ENCODE data around the gene DHRS11. TPM values are rescaled to one million over a fixed set of nuclear protein-coding genes. Genes with fewer than 3 reads are reported as not detected.

Gene DHRS11
- total RNA-seq, 4 donors from 2014 or later, result 93.1 to 307 (median 214) TPM

DNA sequence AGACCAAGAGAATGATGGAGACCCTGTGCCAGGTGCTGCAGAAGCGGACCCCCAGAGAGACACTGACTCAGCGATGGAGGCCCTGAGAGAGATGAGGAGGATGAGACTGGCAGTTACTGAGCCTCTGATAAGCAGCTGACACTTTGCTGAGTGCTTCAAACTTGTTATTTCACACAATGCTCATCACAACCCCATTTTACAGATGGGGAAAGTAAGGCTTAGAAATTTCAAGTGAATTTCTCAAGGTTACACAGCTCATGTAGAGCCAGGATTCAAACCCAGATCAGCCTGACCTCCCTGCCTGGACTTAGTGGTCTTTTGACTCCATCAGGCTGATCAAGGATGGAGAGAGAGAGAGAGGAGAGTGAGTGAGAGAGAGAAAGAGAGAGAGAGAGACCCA lies 36.9 kb downstream of the DHRS11 start:
- intact Hi-C loops (cut with DNase I; ENCODE audit: low total_unique reads) (loop anchor here (5.0 to 10.0 kb wide), 3 partner anchors 126 to 606 kb away; no protein-coding TSS in a partner anchor), in situ Hi-C loops (cut with MboI; ENCODE audit: low pct_ligation_motif_present in 1 of 4, low pct_unique_long_range_greater_than_20kb in 1 of 4, low sequenced_read_pairs in 3 of 4) (loop anchor here in 3 of 4 donors (10.0 to 25.0 kb wide), 5 partner anchors 409 to 609 kb away; no protein-coding TSS in a partner anchor)
- Histone ChIP-seq H3K9me3 (no peaks in the 10 kb centered on the region), H3K27me3 (peaks cover under 1% of the 10 kb centered on the region), H3K36me3 (no peaks in the 10 kb centered on the region), H3K4me3 (no peak overlapping the region), H3K27ac (no peak overlapping the region), H3K4me1 (no peaks in the 10 kb centered on the region)
- 100% methylated on average over 1 to 2 of the region's 2 CpGs for WGBS, 2 donors (ENCODE audit: low coverage in 1 of 2)
- TF ChIP-seq CTCF (IDR thresholded peaks at IDR 0.05) (no peak), POLR2AphosphoS5 (IDR thresholded peaks at IDR 0.05) (no peak), EP300 (IDR thresholded peaks at IDR 0.05; ENCODE audit: low read depth) (no peak), POLR2A (IDR thresholded peaks at IDR 0.05) (no peak)
- no peak for DNase-seq

- 24% methylated on average over 12 of the region's 14 CpGs; no CpG with 5 or more reads in 1 of the 2 donors for WGBS, 2 donors (ENCODE audit: low coverage in 1 of 2)
- peak; percentile 80 for DNase-seq
- Histone ChIP-seq H3K27ac (no peak overlapping the region), H3K4me3 (no peak overlapping the region), H3K4me1 (no peaks in the 10 kb centered on the region), H3K27me3 (peaks cover 7% of the 10 kb centered on the region), H3K36me3 (no peaks in the 10 kb centered on the region), H3K9me3 (no peaks in the 10 kb centered on the region)
- TF ChIP-seq POLR2AphosphoS5 (IDR thresholded peaks at IDR 0.05), result no peak
- peak; percentile 97 to 99 (median 98) for TF ChIP-seq CTCF (IDR thresholded peaks at IDR 0.05)
- no peak for TF ChIP-seq EP300 (IDR thresholded peaks at IDR 0.05; ENCODE audit: low read depth)
- intact Hi-C loops (cut with DNase I; ENCODE audit: low total_unique reads) (loop anchor here (5.0 to 10.0 kb wide), 3 partner anchors 125 to 605 kb away; no protein-coding TSS in a partner anchor), in situ Hi-C loops (cut with MboI; ENCODE audit: low pct_ligation_motif_present in 1 of 4, low pct_unique_long_range_greater_than_20kb in 1 of 4, low sequenced_read_pairs in 3 of 4) (loop anchor here in 3 of 4 donors (10.0 to 25.0 kb wide), 5 partner anchors 408 to 608 kb away; no protein-coding TSS in a partner anchor)
Measured at GRCh38 chr17:36629252-36629847, 37.7 kb downstream of the DHRS11 start.

GRCh38 chr17:36629970-36630502 lies 38.4 kb downstream of the DHRS11 start:
- intact Hi-C loops (cut with DNase I; ENCODE audit: low total_unique reads), result loop anchor here (5.0 to 10.0 kb wide), 3 partner anchors 125 to 605 kb away; no protein-coding TSS in a partner anchor
- no peak for DNase-seq

More at GRCh38 chr17:36629970-36630502, 38.4 kb downstream of the DHRS11 start:
- Histone ChIP-seq H3K4me1 (no peaks in the 10 kb centered on the region), H3K9me3 (no peaks in the 10 kb centered on the region), H3K36me3 (no peaks in the 10 kb centered on the region), H3K27me3 (peaks cover 14% of the 10 kb centered on the region), H3K4me3 (no peak overlapping the region), H3K27ac (no peak overlapping the region)
- in situ Hi-C loops (cut with MboI; ENCODE audit: low pct_ligation_motif_present in 1 of 4, low pct_unique_long_range_greater_than_20kb in 1 of 4, low sequenced_read_pairs in 3 of 4), result loop anchor here (5.0 to 25.0 kb wide), 8 partner anchors 125 to 615 kb away; no protein-coding TSS in a partner anchor
- TF ChIP-seq CTCF (IDR thresholded peaks at IDR 0.05) (no peak), EP300 (IDR thresholded peaks at IDR 0.05; ENCODE audit: low read depth) (no peak), POLR2AphosphoS5 (IDR thresholded peaks at IDR 0.05) (no peak), POLR2A (IDR thresholded peaks at IDR 0.05) (no peak)
- 79% methylated on average over 8 of the region's 8 CpGs; no CpG with 5 or more reads in 1 of the 2 donors for WGBS, 2 donors (ENCODE audit: low coverage in 1 of 2)
